ENCODE data around the gene CCDC127.

Gene CCDC127

GRCh38 chr5:189486-189885, 28.5 kb downstream of the CCDC127 start:
- FAIRE-seq, result no peak

- no peak for FAIRE-seq
These were observed 29.2 kb downstream of the CCDC127 start for GRCh38 chr5:188488-189481.

GRCh38 chr5:187617-188451, 30.1 kb downstream of the CCDC127 start:
- FAIRE-seq, result no peak

DNA sequence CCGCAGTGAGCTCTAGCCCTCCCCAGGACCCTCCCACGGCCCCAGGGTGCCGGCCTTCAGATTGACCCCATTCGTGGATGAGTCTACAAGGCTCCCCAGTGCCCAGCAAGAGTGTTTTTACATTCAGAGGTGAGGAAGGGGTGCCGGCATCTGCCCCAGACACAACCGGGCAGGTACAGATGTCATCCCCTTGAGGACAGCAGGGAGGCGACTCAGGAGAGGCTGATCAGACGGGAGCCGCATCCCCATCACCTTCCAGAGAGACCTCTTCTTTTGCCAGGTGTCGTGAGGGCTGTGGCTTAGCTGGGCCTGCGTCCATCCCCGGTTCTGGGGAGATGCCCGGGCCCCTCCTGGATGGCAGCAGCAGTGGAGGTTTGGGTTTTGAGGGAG, 30.9 kb downstream of the CCDC127 start:
- no peak for FAIRE-seq

DNA sequence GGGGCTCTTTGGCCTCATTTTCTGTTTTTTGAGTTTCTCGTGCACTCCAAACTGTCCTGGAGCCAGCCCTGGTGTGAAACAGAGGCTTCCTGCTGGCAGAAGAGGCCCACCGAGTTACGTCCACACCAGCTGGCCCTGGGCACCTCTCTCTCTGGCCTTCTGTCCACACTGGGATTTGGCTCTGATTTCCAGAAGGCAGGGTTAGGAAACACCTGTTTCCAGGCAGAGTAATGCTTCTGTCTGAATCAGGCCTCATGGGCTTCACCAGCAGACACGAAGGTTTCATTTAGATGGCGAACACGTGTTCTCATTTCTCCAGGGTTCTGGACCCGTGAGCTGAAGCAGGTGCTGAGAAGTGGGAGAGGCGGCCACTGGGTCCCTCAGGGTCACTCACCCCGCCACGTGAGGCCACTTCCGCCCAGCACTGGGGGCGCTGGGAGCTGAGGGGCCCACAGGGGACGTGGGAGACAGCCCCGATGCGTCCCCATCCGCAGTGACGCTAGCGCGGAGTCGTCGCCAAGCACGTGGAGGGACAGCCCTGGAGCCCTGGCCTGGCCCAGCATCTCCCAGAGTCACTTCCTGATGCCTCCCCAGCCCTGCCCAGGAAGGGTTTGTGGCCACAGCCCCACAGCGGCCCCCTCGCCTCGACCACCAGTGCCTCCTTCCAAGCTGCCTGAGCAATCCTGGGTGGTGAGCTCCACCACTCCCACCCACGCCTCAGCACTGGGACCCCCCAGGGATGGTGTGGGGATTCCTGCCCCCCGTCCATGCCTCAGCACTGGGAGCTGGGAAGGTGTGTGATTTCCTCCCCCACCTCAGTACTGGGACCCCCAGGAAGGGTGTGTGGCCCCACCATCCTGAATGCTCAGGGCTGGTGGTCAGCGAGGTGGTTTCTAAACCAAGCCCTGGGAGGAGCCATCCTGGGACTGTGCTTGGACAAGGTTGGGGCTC, 31.6 kb downstream of the CCDC127 start:
- no peak for FAIRE-seq

DNA sequence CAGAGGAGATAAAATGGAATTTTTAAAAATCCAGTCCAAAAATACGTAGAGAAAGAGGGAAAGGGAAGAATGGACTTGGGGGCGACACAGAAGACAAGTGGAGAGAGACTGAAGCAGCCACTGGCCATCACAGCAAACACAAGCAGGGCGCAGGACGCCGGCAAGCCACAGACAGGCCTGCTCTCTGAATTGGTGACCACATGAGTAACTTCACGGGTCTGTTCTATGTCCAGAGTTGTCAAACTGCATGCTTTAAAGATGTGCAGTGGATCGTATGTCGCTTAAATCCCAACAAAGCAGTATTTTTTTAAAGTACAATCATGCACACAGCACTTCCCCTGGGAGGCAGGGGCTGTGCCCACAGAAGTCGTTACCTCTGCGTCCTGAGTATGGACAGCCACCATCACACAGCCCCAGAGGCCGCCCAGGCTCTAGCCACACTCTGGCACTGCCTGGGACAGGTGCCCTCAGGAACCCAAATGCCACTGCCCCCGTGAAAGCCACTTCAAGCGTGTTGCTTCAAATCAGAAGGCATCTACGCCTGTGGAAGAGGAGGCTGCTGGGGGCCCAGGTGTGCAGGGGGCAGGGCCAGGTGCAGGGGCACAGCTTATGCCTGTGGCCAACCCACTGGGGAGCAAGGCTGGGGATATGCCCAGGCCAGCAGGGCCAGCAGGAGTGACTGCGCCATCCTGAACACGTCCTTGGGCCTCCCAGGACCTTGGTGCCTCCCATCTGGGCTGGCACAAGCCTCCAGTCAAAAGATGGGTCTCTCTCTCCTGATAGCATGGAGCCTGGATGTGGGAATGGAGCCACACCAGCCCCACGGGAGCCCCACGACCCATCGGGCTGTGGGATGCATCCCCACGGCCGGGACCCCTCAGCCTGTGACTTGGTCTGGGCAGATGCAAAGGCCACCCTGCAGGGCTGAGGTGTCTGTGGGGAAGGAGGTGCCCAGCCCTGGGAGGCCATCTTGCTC, 32.6 kb downstream of the CCDC127 start:
- no peak for FAIRE-seq

DNA sequence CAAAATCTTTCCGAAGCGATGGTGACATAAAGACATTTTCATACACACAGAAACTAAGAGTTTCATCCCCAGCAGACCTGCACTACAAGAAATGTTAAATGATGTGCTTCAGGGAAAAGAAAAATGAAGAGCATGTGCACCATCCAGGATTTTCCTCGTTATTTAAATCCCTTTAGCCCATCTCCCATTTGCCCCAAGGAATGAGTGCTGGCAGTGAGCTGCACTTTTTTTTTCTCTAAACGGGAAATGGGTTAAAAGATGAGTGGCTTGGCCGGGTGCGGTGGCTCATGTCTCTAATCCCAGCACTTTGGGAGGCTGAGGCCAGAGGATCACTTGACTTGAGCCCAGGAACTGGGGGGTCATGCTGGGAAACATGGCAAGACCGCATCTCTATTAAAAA, 33.5 kb downstream of the CCDC127 start:
- FAIRE-seq, result no peak

DNA sequence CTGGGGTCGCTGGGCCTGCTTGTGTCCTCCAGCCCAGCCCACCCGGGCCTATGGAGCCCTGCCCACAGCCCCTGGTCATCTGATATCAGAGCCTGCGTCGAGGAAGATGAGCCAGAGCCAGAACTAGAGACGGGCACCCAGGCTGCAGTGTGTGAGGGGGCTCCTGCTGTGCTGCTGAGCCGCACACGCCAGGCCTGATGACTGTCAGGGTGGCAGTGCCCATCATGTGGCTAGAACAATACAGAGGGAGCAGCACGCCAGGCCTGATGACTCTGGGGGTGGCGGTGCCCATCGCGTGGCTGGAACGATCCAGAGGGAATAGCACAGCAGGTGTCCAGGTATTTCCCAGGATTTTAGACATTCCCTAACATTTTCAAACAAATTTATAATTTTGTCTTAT, 35.8 kb downstream of the CCDC127 start:
- FAIRE-seq, result no peak

DNA sequence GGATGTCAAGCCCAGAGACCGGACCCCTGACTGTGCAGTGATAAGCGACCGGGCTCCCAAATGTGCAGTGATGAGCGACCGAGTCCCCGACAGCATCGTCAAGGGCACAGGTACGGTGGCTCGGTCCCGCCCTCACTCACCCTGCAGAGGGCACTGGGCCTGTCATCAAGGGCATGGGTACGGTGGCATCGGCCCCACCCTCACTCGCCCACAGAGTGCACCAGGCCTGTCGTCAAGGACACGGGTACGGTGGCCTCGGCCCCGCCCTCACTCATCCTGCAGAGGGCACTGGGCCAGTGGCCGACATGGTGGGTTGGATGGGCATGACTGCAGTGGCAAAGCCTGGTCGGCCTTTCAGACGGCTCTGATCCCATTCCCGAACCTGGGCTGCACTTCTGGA, 36.4 kb downstream of the CCDC127 start:
- FAIRE-seq, result no peak

- FAIRE-seq, result no peak
These were observed 36.8 kb downstream of the CCDC127 start for GRCh38 chr5:181160-181559.

GRCh38 chr5:180286-180918, 37.6 kb downstream of the CCDC127 start:
- no peak for FAIRE-seq

DNA sequence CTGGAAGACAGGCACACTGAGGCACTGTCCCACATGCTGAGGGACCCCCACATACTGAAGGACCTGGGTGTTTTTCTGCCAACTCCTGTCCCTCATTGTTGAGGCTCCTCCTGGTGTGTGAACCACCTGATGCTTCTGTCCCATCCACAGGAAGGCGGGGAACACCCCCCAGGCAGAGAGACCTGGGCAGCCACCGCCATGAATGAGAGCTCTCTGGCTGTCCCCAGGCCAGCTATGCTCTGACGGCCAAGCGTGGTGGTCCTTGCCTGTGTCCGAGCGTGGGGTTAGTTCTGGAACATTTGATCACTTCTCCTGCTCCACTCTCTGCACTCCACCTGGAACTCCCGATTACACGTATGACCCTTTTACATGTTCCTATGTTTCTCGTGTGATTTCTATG, 38.6 kb downstream of the CCDC127 start:
- FAIRE-seq, result no peak

GRCh38 chr5:178110-178509, 39.8 kb downstream of the CCDC127 start:
- no peak for FAIRE-seq

- no peak for FAIRE-seq
These were observed 41.6 kb downstream of the CCDC127 start for GRCh38 chr5:176296-176823.

- FAIRE-seq, result no peak
These were observed 43.0 kb downstream of the CCDC127 start for GRCh38 chr5:174876-175465.

- FAIRE-seq, result no peak
These were observed 43.7 kb downstream of the CCDC127 start for GRCh38 chr5:174291-174600.

- no peak for FAIRE-seq
These were observed 44.3 kb downstream of the CCDC127 start for GRCh38 chr5:173392-174290.

- no peak for FAIRE-seq
These were observed 45.1 kb downstream of the CCDC127 start for GRCh38 chr5:172841-173251.

DNA sequence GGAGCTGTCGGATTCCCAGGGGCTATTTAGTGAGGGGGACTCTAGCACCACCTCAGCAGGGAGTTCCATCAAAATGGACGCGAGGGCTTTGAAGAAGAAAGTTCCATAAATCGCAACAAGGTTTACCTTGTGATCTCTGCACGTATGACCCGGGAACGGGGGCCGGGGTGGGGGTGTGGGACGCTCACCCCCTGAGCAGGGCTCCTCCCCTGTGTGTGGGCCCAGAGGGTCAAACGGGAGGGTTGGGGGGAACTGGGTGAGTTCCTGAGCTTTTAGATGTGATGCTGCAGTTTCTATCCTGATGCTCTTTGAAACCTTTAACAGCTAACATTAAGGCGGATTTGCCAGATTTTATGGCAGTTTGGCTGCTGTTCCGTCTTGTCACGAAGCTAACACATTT, 45.5 kb downstream of the CCDC127 start:
- no peak for FAIRE-seq
